OCI-LY3 (cell line): ENCODE data around the gene IL4I1.
A peak's percentile ranks its signal among the peaks of the same experiment; 100 is the strongest.
"Not testable (repeated sequence)": the region's sequence is repeated elsewhere in the genome, so short reads cannot be mapped to it uniquely, and the experiment has no call there.

Experiments used
- H2AFZ ChIP-seq: fragments of 200-600, 300-600 bp; shearing (Covaris generic); 2 replicates; pipeline ENCODE4 v1.6.0; 2014; ENCODE audit warnings: antibody characterized with exemption, low read depth, low read length
- H3K27ac ChIP-seq: fragments of 200-600, 300-600 bp; sonication (generic); 2 replicates; pipeline ENCODE4 v1.5.1; 2014; ENCODE audit warnings: mild to moderate bottlenecking, low read length, moderate library complexity, mixed read lengths
- H3K27me3 ChIP-seq: fragments of 200-600, 300-600 bp; sonication (generic); 2 replicates; pipeline ENCODE4 v1.6.1; 2014; ENCODE audit warnings: low read depth, low read length, mixed read lengths
- H3K36me3 ChIP-seq: fragments of 200-600, 300-600 bp; sonication (generic); replicated peaks from 2 replicates; pipeline ENCODE3; 2014; ENCODE audit warnings: low read depth, low read length, mixed read lengths
- H3K4me1 ChIP-seq: fragments of 300-600, 200-600 bp; sonication (generic); 2 replicates; pipeline ENCODE4 v1.6.1; 2014; ENCODE audit warnings: low read length, mixed read lengths
- H3K4me2 ChIP-seq: fragments of 200-600, 300-600 bp; sonication (generic); 2 replicates; pipeline ENCODE4 v1.6.1; 2014; ENCODE audit warnings: low read length, mixed read lengths
- H3K4me3 ChIP-seq: fragments of 300-600, 200-600 bp; sonication (generic); 2 replicates; pipeline ENCODE4 v1.5.1; 2014; ENCODE audit warnings: antibody characterized with exemption, mild to moderate bottlenecking, low read length, moderate library complexity
- H3K79me2 ChIP-seq: fragments of 300-600, 200-600 bp; shearing (Covaris generic); 2 replicates; pipeline ENCODE4 v1.6.1; 2014; ENCODE audit warnings: mild to moderate bottlenecking, low read length, mixed read lengths
- H3K9ac ChIP-seq: fragments of 300-600, 200-600 bp; shearing (Covaris generic); 2 replicates; pipeline ENCODE4 v1.6.0; 2014; ENCODE audit warnings: mild to moderate bottlenecking, low read length, moderate library complexity
- H3K9me3 ChIP-seq: fragments of 200-600, 300-600 bp; shearing (Covaris generic); 2 replicates; pipeline ENCODE4 v1.6.1; 2014; ENCODE audit warnings: low read length, mixed read lengths; ENCODE audit not compliant: insufficient read depth
- H4K20me1 ChIP-seq: fragments of 200-600, 300-600 bp; sonication (generic); 2 replicates; pipeline ENCODE4 v1.6.1; 2016; ENCODE audit warnings: low read length, mixed read lengths; ENCODE audit not compliant: insufficient read depth
- CTCF ChIP-seq: fragments of 200-600, 300-600 bp; sonication (generic); IDR thresholded peaks from 2 replicates; pipeline ENCODE4 v1.5.1; 2014; ENCODE audit warnings: antibody characterized with exemption, low read length, low read depth
- EZH2phosphoT487 ChIP-seq: fragments of 200-600 bp; shearing (Covaris generic); IDR thresholded peaks from 2 replicates; pipeline ENCODE4 v1.6.1; 2018; ENCODE audit warnings: antibody characterized with exemption, mixed run types, low read depth

Gene IL4I1

GRCh38 chr19:49926515-49926914 is 29.8 kb upstream of the IL4I1 start:
- no peaks in the 10 kb centered on the region for H3K27me3 ChIP-seq
- peaks cover 88% of the 10 kb centered on the region for H3K79me2 ChIP-seq
- no peak overlapping the region for H3K4me3 ChIP-seq
- 0 out of 2 replicates have a peak, but pooled peaks cover 3% of the 10 kb centered on the region for H3K9me3 ChIP-seq
- peak overlapping the region; percentile 95; the same call in 1 of the 2 replicates for H3K27ac ChIP-seq
- peaks cover 51% of the 10 kb centered on the region for H3K36me3 ChIP-seq
- H3K4me1 ChIP-seq = peaks cover 77% of the 10 kb centered on the region
- H3K4me2 ChIP-seq = peak overlapping the region; percentile 2; the same call in 1 of the 2 replicates
- peaks cover 21% of the 10 kb centered on the region for H4K20me1 ChIP-seq
- no peak overlapping the region for H2AFZ ChIP-seq
- no peak for TF ChIP-seq CTCF
- TF ChIP-seq EZH2phosphoT487 = no peak
- H3K9ac ChIP-seq = no peak overlapping the region

- no peak overlapping the region for H2AFZ ChIP-seq
- H4K20me1 ChIP-seq = peaks cover 11% of the 10 kb centered on the region
- H3K4me3 ChIP-seq = peak overlapping the region; percentile 60
- peaks cover 77% of the 10 kb centered on the region for H3K4me1 ChIP-seq
- peak overlapping the region; percentile 87 for H3K4me2 ChIP-seq
- H3K36me3 ChIP-seq = peaks cover 41% of the 10 kb centered on the region
- 0 out of 2 replicates have a peak, but pooled peaks cover 3% of the 10 kb centered on the region for H3K9me3 ChIP-seq
- TF ChIP-seq CTCF = no peak
- no peak for TF ChIP-seq EZH2phosphoT487
- peak overlapping the region; percentile 93; the same call in 1 of the 2 replicates for H3K9ac ChIP-seq
- peak overlapping the region; percentile 94 for H3K27ac ChIP-seq
- no peaks in the 10 kb centered on the region for H3K27me3 ChIP-seq
- peaks cover 84% of the 10 kb centered on the region for H3K79me2 ChIP-seq
Measured at GRCh38 chr19:49925486-49925885, 28.8 kb upstream of the IL4I1 start.

GRCh38 chr19:49924881-49925210 is 28.2 kb upstream of the IL4I1 start:
- Histone ChIP-seq H3K4me2 (peak overlapping the region; percentile 87), H3K9ac (peak overlapping the region; percentile 93), H3K4me1 (peaks cover 84% of the 10 kb centered on the region), H3K79me2 (peaks cover 84% of the 10 kb centered on the region), H3K4me3 (peak overlapping the region; percentile 60), H3K27ac (peak overlapping the region; percentile 94), H3K36me3 (peaks cover 37% of the 10 kb centered on the region)
- H3K9me3 ChIP-seq, H2AFZ ChIP-seq, H4K20me1 ChIP-seq, H3K27me3 ChIP-seq: not testable (repeated sequence)

GRCh38 chr19:49924004-49924880 is 27.6 kb upstream of the IL4I1 start:
- no peak for TF ChIP-seq EZH2phosphoT487
- TF ChIP-seq CTCF = no peak
- H2AFZ ChIP-seq = no peak overlapping the region
- peaks cover 90% of the 10 kb centered on the region for H3K4me1 ChIP-seq
- peak overlapping the region; percentile 60 for H3K4me3 ChIP-seq
- H3K9me3 ChIP-seq = 0 out of 2 replicates have a peak, but pooled peaks cover 3% of the 10 kb centered on the region
- H3K27me3 ChIP-seq = no peaks in the 10 kb centered on the region
- peak overlapping the region; percentile 87 for H3K4me2 ChIP-seq
- peak overlapping the region; percentile 94 for H3K27ac ChIP-seq
- H3K9ac ChIP-seq = peak overlapping the region; percentile 93
- H3K36me3 ChIP-seq = peaks cover 31% of the 10 kb centered on the region
- peaks cover 84% of the 10 kb centered on the region for H3K79me2 ChIP-seq
- H4K20me1 ChIP-seq = no peaks in the 10 kb centered on the region
